A549 (cell line): Measurements from ENCODE around the gene CREB3L1. TPM values are rescaled to one million over a fixed set of nuclear protein-coding genes. Genes with fewer than 3 reads are reported as not detected.

ENCODE experiments used
- ATAC-seq, 2 experiments: fragments of 200-7000 bp in 1 of 2; fragments of >200 bp in 1 of 2; cut with Nextera tagmentation in 1 of 2; cut with Tn5 transposase in 1 of 2; 3 replicates each; pipeline versions ENCODE4 v1.8.0 to v1.9.1; 2018 to 2020; ENCODE audit warnings: mild to moderate bottlenecking in 1 of 2, moderate library complexity in 1 of 2
- CTCF ChIA-PET: fragments of 300-600 bp; sonication (Branson Sonifier 250); formaldehyde crosslinking; extraction: SDS; loops from one replicate; lab custom pipeline; 2021; ENCODE audit warnings: antibody characterized with exemption, inconsistent platforms; lab: Yijun Ruan, JAX
- POLR2A ChIA-PET: fragments of 350-600 bp; formaldehyde crosslinking; extraction: SDS; loops from one replicate; lab custom pipeline; 2021; ENCODE audit warnings: antibody characterized with exemption, inconsistent platforms; lab: Yijun Ruan, JAX
- DNase-seq, 2 experiments: peaks; one replicate each; pipeline versions ENCODE4 v3.0.0 to v3.0.0-alpha.2; 2011 to 2016; ENCODE audit warnings: low read depth in 1 of 2, low spot score in 1 of 2
- FAIRE-seq: peaks from 2 replicates; lab custom pipeline; 2011; peaks lifted over from hg19 to GRCh38; lab: Jason Lieb, UNC
- H3K27ac ChIP-seq, 2 experiments: fragments of >200 bp; sonication (Bioruptor Twin); formaldehyde crosslinking; 3 replicates each; pipeline ENCODE4 v1.5.1; 2016 to 2017
- H3K4me1 ChIP-seq: fragments of >200 bp; sonication (Bioruptor Twin); formaldehyde crosslinking; 3 replicates; pipeline ENCODE4 v1.6.1; 2016
- H3K4me2 ChIP-seq: fragments of >200 bp; sonication (Bioruptor Twin); formaldehyde crosslinking; 3 replicates; pipeline ENCODE4 v1.6.1; 2016
- H3K4me3 ChIP-seq: fragments of >200 bp; sonication (Bioruptor Twin); formaldehyde crosslinking; 3 replicates; pipeline ENCODE4 v1.5.1; 2016
- H3K9me3 ChIP-seq: fragments of >200 bp; sonication (Bioruptor Twin); formaldehyde crosslinking; 3 replicates; pipeline ENCODE4 v1.6.1; 2016
- ATOH8 ChIP-seq: fragments of 250-450 bp; sonication (Bioruptor Pico); IDR thresholded peaks from 2 replicates; pipeline ENCODE4 v1.5.0; 2020; ENCODE audit warnings: low read depth, mild to moderate bottlenecking, moderate library complexity
- CBX2 ChIP-seq: fragments of 200-600 bp; sonication (generic); IDR thresholded peaks from 2 replicates; pipeline ENCODE4 v1.6.1; 2016; ENCODE audit warnings: low read depth, mild to moderate bottlenecking, borderline replicate concordance
- CHD4 ChIP-seq: fragments of 200-600 bp; sonication (generic); IDR thresholded peaks from 2 replicates; pipeline ENCODE4 v1.6.1; 2016; ENCODE audit warnings: antibody characterized with exemption, mild to moderate bottlenecking, borderline replicate concordance
- EHMT2 ChIP-seq: fragments of 200-600 bp; sonication (generic); IDR thresholded peaks from 2 replicates; pipeline ENCODE4 v1.6.1; 2016; ENCODE audit warnings: antibody characterized with exemption, low read depth, mild to moderate bottlenecking, moderate library complexity
- ESRRA ChIP-seq: fragments of 150-350 bp; IDR thresholded peaks from 2 replicates; pipeline ENCODE4 v1.6.1; 2014; ENCODE audit warnings: mild to moderate bottlenecking, low read length, borderline replicate concordance
- FOSB ChIP-seq: fragments of 250-450 bp; sonication (Bioruptor Pico); IDR thresholded peaks from 2 replicates; pipeline ENCODE4 v1.5.0; 2020; ENCODE audit warnings: mild to moderate bottlenecking, moderate library complexity
- GATA3 ChIP-seq: IDR thresholded peaks from 2 replicates; pipeline ENCODE4 v1.6.1; 2012; ENCODE audit warnings: borderline replicate concordance
- HDAC2 ChIP-seq: fragments of 200-600 bp; sonication (generic); IDR thresholded peaks from 2 replicates; pipeline ENCODE4 v1.6.1; 2016
- HOXB13 ChIP-seq: fragments of 250-450 bp; sonication (Bioruptor Pico); IDR thresholded peaks from 2 replicates; pipeline ENCODE4 v1.5.0; 2020; ENCODE audit warnings: low read depth, mild to moderate bottlenecking, moderate library complexity
- JUN ChIP-seq, 2 experiments: fragments of >200 bp; sonication (Bioruptor Twin); formaldehyde crosslinking; IDR thresholded peaks; 2 replicates in 1 of 2; 3 replicates in 1 of 2; pipeline ENCODE4 v1.6.1; 2016 to 2017
- KDM5A ChIP-seq: fragments of 200-600 bp; sonication (generic); IDR thresholded peaks from 2 replicates; pipeline ENCODE4 v1.6.1; 2016; ENCODE audit warnings: antibody characterized with exemption, mild to moderate bottlenecking
- MYC ChIP-seq: IDR thresholded peaks from 2 replicates; pipeline ENCODE4 v1.6.1; 2012; ENCODE audit warnings: mild to moderate bottlenecking, inconsistent platforms, low read length, improper control_type of control experiment, borderline replicate concordance
- NFE2L2 ChIP-seq: fragments of 150-350 bp; conservative IDR thresholded peaks from 2 replicates; pipeline ENCODE4 v1.6.1; 2014; ENCODE audit warnings: low read length
- NR3C1 ChIP-seq: fragments of >200 bp; sonication (Bioruptor Twin); formaldehyde crosslinking; IDR thresholded peaks from 3 replicates; pipeline ENCODE4 v1.6.1; 2017
- PBX3 ChIP-seq: IDR thresholded peaks from 2 replicates; pipeline ENCODE4 v1.6.1; 2012
- RAD21 ChIP-seq, 2 experiments: fragments of >200 bp in 1 of 2; sonication (Bioruptor Twin) in 1 of 2; formaldehyde crosslinking in 1 of 2; IDR thresholded peaks in 1 of 2; conservative IDR thresholded peaks in 1 of 2; 2 replicates in 1 of 2; 3 replicates in 1 of 2; pipeline ENCODE4 v1.6.1; 2012 to 2018; ENCODE audit warnings: inconsistent platforms in 1 of 2
- RFX5 ChIP-seq: fragments of 450-650 bp; IDR thresholded peaks from 2 replicates; pipeline ENCODE4 v1.7.1; 2014; ENCODE audit warnings: antibody characterized with exemption, mild to moderate bottlenecking, moderate library complexity
- SREBF2 ChIP-seq: fragments of 450-650 bp; IDR thresholded peaks from 2 replicates; pipeline ENCODE4 v1.6.1; 2014; ENCODE audit warnings: mild to moderate bottlenecking, moderate library complexity
- ZC3H11A ChIP-seq: fragments of 450-650 bp; IDR thresholded peaks from 2 replicates; pipeline ENCODE4 v1.6.1; 2014; ENCODE audit warnings: antibody characterized with exemption, mild to moderate bottlenecking
- ZNF302 ChIP-seq: fragments of 250-450 bp; sonication (Bioruptor Pico); IDR thresholded peaks from 2 replicates; pipeline ENCODE4 v1.9.0; 2021; ENCODE audit warnings: inconsistent platforms, mild to moderate bottlenecking, moderate library complexity
- WGBS: methylation state at CpG from one replicate; pipeline ENCODE4 v1.1.6; 2017; ENCODE audit errors: missing lambda C conversion rate; 5-methylcytosine and 5-hydroxymethylcytosine counted together
- polyA plus RNA-seq, 4 experiments: library from polyadenylated mRNA; depleted of rRNA in 3 of 4; stranded (reverse); fragments of >200 nt; fragmentation: RNase III in 1 of 4; extraction: RNeasy Plus Mini Kit Qiagen cat#74134 plus additional on column Dnase treatment in 1 of 4; gene quantifications; 2 replicates in 3 of 4; 3 replicates in 1 of 4; pipeline ENCODE4 v1.2.3, GENCODE V29; 2011 to 2017

CREB3L1 gene
- polyA plus RNA-seq, 2 of the 4 experiments (the other 2 are of a cell fraction): 0.61 to 2.3 TPM

GRCh38 chr11:46240371-46240770, 37.1 kb upstream of the CREB3L1 start:
- peaks cover 38% of the 10 kb centered on the region for H3K4me1 ChIP-seq
- H3K4me2 ChIP-seq: no peak overlapping the region
- H3K4me3 ChIP-seq: no peak overlapping the region
- peaks cover 6% of the 10 kb centered on the region; the same call in 1 of the 3 replicates for H3K9me3 ChIP-seq
- H3K27ac ChIP-seq: peak overlapping the region in 1 of 2 experiments; percentile 95; a peak in 2 of 6 replicates
- CTCF ChIA-PET: interaction anchor here (0.6 to 17.1 kb wide), 28 partner anchors 9 to 437 kb away, joined by 3 to 872 read pairs (median 8); partner anchors contain the start of gene CREB3L1
- no peak for ATAC-seq
- no peak for DNase-seq
- TF ChIP-seq CHD4: no peak
- TF ChIP-seq NFE2L2: no peak
- TF ChIP-seq SREBF2: no peak
- TF ChIP-seq GATA3: no peak
- POLR2A ChIA-PET: interaction anchor here (0.7 kb wide), 1 partner anchor 902 kb away, joined by 3 read pairs; no protein-coding TSS in a partner anchor
- FAIRE-seq: no peak
- 78% methylated on average over 2 of the region's 2 CpGs for WGBS

- DNase-seq (no peak), FAIRE-seq (no peak), ATAC-seq (no peak)
- H3K4me3 ChIP-seq: no peak overlapping the region
- POLR2A ChIA-PET: no interaction called here
- peak overlapping the region in 1 of 2 experiments; percentile 95; a peak in 1 of 6 replicates for H3K27ac ChIP-seq
- 89% methylated on average over 7 of the region's 7 CpGs for WGBS
- TF ChIP-seq NR3C1 (no peak), RFX5 (no peak), ATOH8 (CRISPR knock-in tag) (no peak), HOXB13 (CRISPR knock-in tag) (no peak), ZC3H11A (no peak), RAD21 (conservative IDR thresholded peaks at IDR 0.05 in 1 of 2, IDR thresholded peaks at IDR 0.05 in 1 of 2) (no peak), EHMT2 (no peak), ESRRA (no peak), GATA3 (no peak), NFE2L2 (no peak), HDAC2 (no peak), PBX3 (no peak)
- peaks cover 3% of the 10 kb centered on the region; the same call in 1 of the 3 replicates for H3K9me3 ChIP-seq
- H3K4me2 ChIP-seq: no peak overlapping the region
- H3K4me1 ChIP-seq: peaks cover 38% of the 10 kb centered on the region
- CTCF ChIA-PET: interaction anchor here (0.6 to 17.1 kb wide), 8 partner anchors 8 to 1023 kb away, joined by 3 to 872 read pairs (median 22); partner anchors contain the start of gene CREB3L1
Observed at GRCh38 chr11:46240861-46241260, 36.6 kb upstream of the CREB3L1 start.

GRCh38 chr11:46242041-46242951, 35.2 kb upstream of the CREB3L1 start:
- Histone ChIP-seq H3K9me3 (no peaks in the 10 kb centered on the region), H3K4me2 (peak overlapping the region; percentile 91), H3K4me1 (peaks cover 40% of the 10 kb centered on the region), H3K4me3 (peak overlapping the region; percentile 45), H3K27ac (peak overlapping the region; percentile 95 to 99)
- ChIA-PET POLR2A (interaction anchor here (0.6 to 2.1 kb wide), 12 partner anchors 34 to 120 kb away, joined by 3 to 32 read pairs (median 12); partner anchors contain the start of genes CREB3L1, DGKZ and PHF21A), CTCF (interaction anchor here (0.6 to 17.1 kb wide), 17 partner anchors 14 to 366 kb away, joined by 3 to 872 read pairs (median 4); partner anchors contain the start of genes CREB3L1 and DGKZ)
- ATAC-seq (no peak), DNase-seq (no peak), FAIRE-seq (no peak)
- 86% methylated on average over 9 of the region's 9 CpGs for WGBS
- TF ChIP-seq JUN (IDR thresholded peaks at IDR 0.05): no peak
- no peak for TF ChIP-seq CBX2
- TF ChIP-seq FOSB (CRISPR knock-in tag): no peak
- TF ChIP-seq ZNF302 (CRISPR knock-in tag): no peak
- no peak for TF ChIP-seq GATA3
- no peak for TF ChIP-seq MYC
- TF ChIP-seq KDM5A: no peak
